H1 (cell line): Measurements from ENCODE around the gene CDH2. TPM values are rescaled to one million over a fixed set of nuclear protein-coding genes. Genes with fewer than 3 reads are reported as not detected.

Source experiments
- CHD7 ChIP-seq: fragments of 300-600 bp; sonication (generic); IDR thresholded peaks from 2 replicates; pipeline ENCODE4 v1.7.1; 2012; ENCODE audit warnings: low read length, moderate library complexity, mild to moderate bottlenecking, inconsistent platforms; ENCODE audit not compliant: insufficient replicate concordance
- EP300 ChIP-seq, 2 experiments: IDR thresholded peaks; 1 replicate in 1 of 2; 2 replicates in 1 of 2; pipeline ENCODE4 v1.6.1; 2011 to 2012; ENCODE audit warnings: low read depth in 2 of 2, low read length in 2 of 2, mild to moderate bottlenecking in 2 of 2, borderline replicate concordance in 1 of 2, inconsistent platforms in 1 of 2, moderate library complexity in 1 of 2
- MAFK ChIP-seq: IDR thresholded peaks from 2 replicates; pipeline ENCODE4 v1.6.1; 2012; ENCODE audit warnings: low read depth, mild to moderate bottlenecking, improper control_type of control experiment, low read length
- polyA plus RNA-seq, 7 experiments: library from polyadenylated mRNA; depleted of rRNA in 3 of 7; stranded (reverse) in 5 of 7; unstranded in 2 of 7; fragments of >200 nt in 5 of 7; fragments of 200-250 nt in 2 of 7; gene quantifications; 1 replicate in 5 of 7; 2 replicates in 1 of 7; 4 replicates in 1 of 7; pipeline versions ENCODE4 v1.2.1 to v1.2.3, GENCODE V29; 2011 to 2013; ENCODE audit warnings: missing spikeins in 2 of 7, mixed read lengths in 2 of 7
- total RNA-seq: library from RNA; stranded (reverse); fragmentation: NEBNext Ultra II Directional; extraction: Animal tissue kit (Norgen Biotek cat#: 25700); gene quantifications from 2 replicates; pipeline ENCODE4 v1.2.1, GENCODE V29; 2021

CDH2 gene
- total and polyA plus RNA-seq, 2 of the 8 experiments (the other 6 are each of a cell fraction or from before 2014, with no cell fraction given) = 15.0 to 56.5 TPM

- TF ChIP-seq CHD7 (no peak), MAFK (no peak), EP300 (IDR thresholded peaks at IDR 0.05; ENCODE audit: borderline replicate concordance in 1 of 2, low read depth in 2 of 2, low read length in 2 of 2) (no peak)
Observed at GRCh38 chr18:28108254-28108653, 68.7 kb downstream of the CDH2 start (continued).
